ENCODE results near the gene STPG2. TPM values are rescaled to one million over a fixed set of nuclear protein-coding genes. Genes with fewer than 3 reads are reported as not detected.

Gene STPG2
- total RNA-seq, 1 experiment from 2014 or later: not detected

DNA sequence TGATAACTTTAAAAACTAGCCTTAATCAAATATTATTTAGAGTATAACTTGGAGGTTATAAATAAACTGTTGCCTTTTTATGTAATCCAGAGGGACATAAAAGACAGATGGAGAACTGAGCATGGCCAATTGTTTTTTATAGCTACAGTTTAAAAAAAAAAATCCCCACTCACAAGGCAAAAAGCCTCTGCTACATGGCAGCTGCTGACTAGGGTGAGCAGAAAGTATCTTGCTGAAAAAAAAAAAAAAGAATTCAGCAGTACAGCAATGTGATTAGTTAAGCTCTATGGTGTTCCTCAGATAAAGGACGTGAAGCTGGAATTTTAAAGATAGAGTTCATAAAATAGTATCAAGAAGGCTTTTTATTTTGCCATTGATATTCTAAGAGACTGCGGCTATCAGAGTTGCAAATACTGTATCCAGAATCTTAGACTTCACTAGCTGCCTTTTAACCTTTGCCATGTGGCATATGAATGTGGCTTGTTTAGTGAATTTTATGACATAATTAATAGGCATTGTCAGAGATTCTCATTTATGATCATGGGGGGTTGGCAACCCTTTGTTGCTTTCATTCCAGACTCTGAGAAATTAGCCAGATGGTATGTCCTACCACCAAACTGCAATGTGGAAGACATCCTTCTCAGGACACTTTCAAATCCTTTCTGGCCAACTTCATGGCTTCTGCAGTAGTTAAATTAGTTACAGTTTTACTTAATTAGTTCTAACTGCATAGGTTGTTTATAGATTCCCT, 498.0 kb downstream of the STPG2 start:
- Histone ChIP-seq H3K4me1 (ENCODE audit: control insufficient read depth, insufficient read depth, low read length) (no peaks in the 10 kb centered on the region), H3K27ac (ENCODE audit: low read length) (no peak overlapping the region), H3K27me3 (ENCODE audit: control insufficient read depth, insufficient read depth, low read length) (no peaks in the 10 kb centered on the region), H3K4me3 (ENCODE audit: low read depth in 2 of 2, low read length in 2 of 2) (no peak overlapping the region), H3K36me3 (ENCODE audit: control insufficient read depth, insufficient read depth, low read length) (no peaks in the 10 kb centered on the region), H3K9me3 (ENCODE audit: control insufficient read depth, insufficient read depth, low read depth, low read length) (no peaks in the 10 kb centered on the region)
- TF ChIP-seq POLR2AphosphoS5 (IDR thresholded peaks at IDR 0.05; ENCODE audit: low read depth, low read length) (no peak), TCF7L2 (IDR thresholded peaks at IDR 0.05; ENCODE audit: low read depth, low read length) (no peak)
- BruUV-seq (replicated peaks): no TSS peak
- in situ Hi-C loops (cut with HindIII; ENCODE audit: low pct_unique_long_range_greater_than_20kb, low sequenced_read_pairs): no loop called here
- ChIA-PET CTCF (interaction anchor here (0.6 kb wide), 1 partner anchor 371 kb away, joined by 6 read pairs; no protein-coding TSS in a partner anchor), POLR2A (no interaction called here)
- ATAC-seq: no peak
- no peak for DNase-seq (ENCODE audit: low read depth, low spot score)
- intact Hi-C loops (cut with micrococcal nuclease; ENCODE audit: unreplicated experiment): no loop called here

DNA sequence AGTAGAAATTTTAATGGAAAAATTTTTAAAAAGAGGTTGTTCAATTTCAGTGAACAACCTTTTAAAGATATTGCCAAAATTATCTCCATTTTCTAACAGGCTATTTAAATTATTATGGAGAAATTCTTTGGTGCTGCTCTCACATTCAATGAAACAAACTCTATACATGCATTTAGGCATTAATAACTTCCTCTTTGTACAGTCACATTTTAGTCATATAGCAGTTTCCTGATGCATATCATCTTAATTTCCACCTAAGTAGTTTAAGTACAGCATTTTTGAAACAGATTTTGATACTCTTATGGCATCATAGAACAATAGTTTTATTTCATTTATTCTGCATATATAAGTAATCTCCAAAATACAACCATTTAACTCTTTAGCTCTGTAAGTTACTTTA, 500.1 kb downstream of the STPG2 start:
- ATAC-seq: no peak
- no peak for DNase-seq (ENCODE audit: low read depth, low spot score)
- in situ Hi-C loops (cut with HindIII; ENCODE audit: low pct_unique_long_range_greater_than_20kb, low sequenced_read_pairs): no loop called here
- intact Hi-C loops (cut with micrococcal nuclease; ENCODE audit: unreplicated experiment): loop anchor here (1.0 kb wide), 1 partner anchor 18 kb away; no protein-coding TSS in a partner anchor
- POLR2A ChIA-PET: no interaction called here
- Histone ChIP-seq H3K27me3 (ENCODE audit: control insufficient read depth, insufficient read depth, low read length) (no peaks in the 10 kb centered on the region), H3K4me1 (ENCODE audit: control insufficient read depth, insufficient read depth, low read length) (no peaks in the 10 kb centered on the region), H3K27ac (ENCODE audit: low read length) (no peak overlapping the region), H3K36me3 (ENCODE audit: control insufficient read depth, insufficient read depth, low read length) (no peaks in the 10 kb centered on the region), H3K9me3 (ENCODE audit: control insufficient read depth, insufficient read depth, low read depth, low read length) (no peaks in the 10 kb centered on the region), H3K4me3 (ENCODE audit: low read depth in 2 of 2, low read length in 2 of 2) (no peak overlapping the region)
- CTCF ChIA-PET: no interaction called here
- BruUV-seq (replicated peaks): no TSS peak
- no peak for TF ChIP-seq TCF7L2 (IDR thresholded peaks at IDR 0.05; ENCODE audit: low read depth, low read length)
- TF ChIP-seq POLR2AphosphoS5 (IDR thresholded peaks at IDR 0.05; ENCODE audit: low read depth, low read length): no peak
- TF ChIP-seq, protein P1, sequence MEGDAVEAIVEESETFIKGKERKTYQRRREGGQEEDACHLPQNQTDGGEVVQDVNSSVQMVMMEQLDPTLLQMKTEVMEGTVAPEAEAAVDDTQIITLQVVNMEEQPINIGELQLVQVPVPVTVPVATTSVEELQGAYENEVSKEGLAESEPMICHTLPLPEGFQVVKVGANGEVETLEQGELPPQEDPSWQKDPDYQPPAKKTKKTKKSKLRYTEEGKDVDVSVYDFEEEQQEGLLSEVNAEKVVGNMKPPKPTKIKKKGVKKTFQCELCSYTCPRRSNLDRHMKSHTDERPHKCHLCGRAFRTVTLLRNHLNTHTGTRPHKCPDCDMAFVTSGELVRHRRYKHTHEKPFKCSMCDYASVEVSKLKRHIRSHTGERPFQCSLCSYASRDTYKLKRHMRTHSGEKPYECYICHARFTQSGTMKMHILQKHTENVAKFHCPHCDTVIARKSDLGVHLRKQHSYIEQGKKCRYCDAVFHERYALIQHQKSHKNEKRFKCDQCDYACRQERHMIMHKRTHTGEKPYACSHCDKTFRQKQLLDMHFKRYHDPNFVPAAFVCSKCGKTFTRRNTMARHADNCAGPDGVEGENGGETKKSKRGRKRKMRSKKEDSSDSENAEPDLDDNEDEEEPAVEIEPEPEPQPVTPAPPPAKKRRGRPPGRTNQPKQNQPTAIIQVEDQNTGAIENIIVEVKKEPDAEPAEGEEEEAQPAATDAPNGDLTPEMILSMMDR (IDR thresholded peaks at IDR 0.05): no peak
- TF ChIP-seq, protein P2, sequence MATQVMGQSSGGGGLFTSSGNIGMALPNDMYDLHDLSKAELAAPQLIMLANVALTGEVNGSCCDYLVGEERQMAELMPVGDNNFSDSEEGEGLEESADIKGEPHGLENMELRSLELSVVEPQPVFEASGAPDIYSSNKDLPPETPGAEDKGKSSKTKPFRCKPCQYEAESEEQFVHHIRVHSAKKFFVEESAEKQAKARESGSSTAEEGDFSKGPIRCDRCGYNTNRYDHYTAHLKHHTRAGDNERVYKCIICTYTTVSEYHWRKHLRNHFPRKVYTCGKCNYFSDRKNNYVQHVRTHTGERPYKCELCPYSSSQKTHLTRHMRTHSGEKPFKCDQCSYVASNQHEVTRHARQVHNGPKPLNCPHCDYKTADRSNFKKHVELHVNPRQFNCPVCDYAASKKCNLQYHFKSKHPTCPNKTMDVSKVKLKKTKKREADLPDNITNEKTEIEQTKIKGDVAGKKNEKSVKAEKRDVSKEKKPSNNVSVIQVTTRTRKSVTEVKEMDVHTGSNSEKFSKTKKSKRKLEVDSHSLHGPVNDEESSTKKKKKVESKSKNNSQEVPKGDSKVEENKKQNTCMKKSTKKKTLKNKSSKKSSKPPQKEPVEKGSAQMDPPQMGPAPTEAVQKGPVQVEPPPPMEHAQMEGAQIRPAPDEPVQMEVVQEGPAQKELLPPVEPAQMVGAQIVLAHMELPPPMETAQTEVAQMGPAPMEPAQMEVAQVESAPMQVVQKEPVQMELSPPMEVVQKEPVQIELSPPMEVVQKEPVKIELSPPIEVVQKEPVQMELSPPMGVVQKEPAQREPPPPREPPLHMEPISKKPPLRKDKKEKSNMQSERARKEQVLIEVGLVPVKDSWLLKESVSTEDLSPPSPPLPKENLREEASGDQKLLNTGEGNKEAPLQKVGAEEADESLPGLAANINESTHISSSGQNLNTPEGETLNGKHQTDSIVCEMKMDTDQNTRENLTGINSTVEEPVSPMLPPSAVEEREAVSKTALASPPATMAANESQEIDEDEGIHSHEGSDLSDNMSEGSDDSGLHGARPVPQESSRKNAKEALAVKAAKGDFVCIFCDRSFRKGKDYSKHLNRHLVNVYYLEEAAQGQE (IDR thresholded peaks at IDR 0.05; ENCODE audit: insufficient read depth in 1 of 2, low read depth in 2 of 2, low read length in 1 of 2): no peak
- TF ChIP-seq SIN3A (IDR thresholded peaks at IDR 0.05; ENCODE audit: borderline replicate concordance, insufficient read depth, low read depth, low read length): no peak

DNA sequence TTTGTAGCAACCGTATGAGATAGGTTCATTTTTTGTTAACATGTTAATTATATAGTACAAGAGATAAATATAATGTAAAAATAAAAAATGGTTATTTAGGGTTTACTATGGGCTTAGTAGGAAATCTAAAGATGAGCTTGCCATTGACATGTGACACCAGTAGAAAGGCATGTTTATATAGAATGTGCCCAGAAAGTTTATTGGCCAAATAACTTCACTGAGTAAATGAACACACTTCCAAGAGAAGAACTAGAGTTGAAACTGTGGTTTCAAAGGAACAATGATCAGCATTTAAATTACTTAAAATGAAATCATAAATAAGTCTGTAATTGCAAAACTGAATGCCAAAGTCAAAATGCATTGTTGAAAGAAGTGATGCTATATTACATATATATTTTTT, 503.3 kb downstream of the STPG2 start:
- TF ChIP-seq, protein P1 (IDR thresholded peaks at IDR 0.05): no peak
- TF ChIP-seq, protein P2 (IDR thresholded peaks at IDR 0.05; ENCODE audit: insufficient read depth in 1 of 2, low read depth in 2 of 2, low read length in 1 of 2): no peak
- TF ChIP-seq POLR2AphosphoS5 (IDR thresholded peaks at IDR 0.05; ENCODE audit: low read depth, low read length): no peak
- TF ChIP-seq TCF7L2 (IDR thresholded peaks at IDR 0.05; ENCODE audit: low read depth, low read length): no peak
- no peak for TF ChIP-seq SIN3A (IDR thresholded peaks at IDR 0.05; ENCODE audit: borderline replicate concordance, insufficient read depth, low read depth, low read length)
- no TSS peak for BruUV-seq (replicated peaks)
- no peaks in the 10 kb centered on the region for H3K9me3 ChIP-seq (ENCODE audit: control insufficient read depth, insufficient read depth, low read depth, low read length)
- H3K4me1 ChIP-seq (ENCODE audit: control insufficient read depth, insufficient read depth, low read length): no peaks in the 10 kb centered on the region
- no peak overlapping the region for H3K4me3 ChIP-seq (ENCODE audit: low read depth in 2 of 2, low read length in 2 of 2)
- DNase-seq (ENCODE audit: low read depth, low spot score): no peak
- intact Hi-C loops (cut with micrococcal nuclease; ENCODE audit: unreplicated experiment): no loop called here
- in situ Hi-C loops (cut with HindIII; ENCODE audit: low pct_unique_long_range_greater_than_20kb, low sequenced_read_pairs): no loop called here
- POLR2A ChIA-PET: interaction anchor here (0.6 to 0.7 kb wide), 2 partner anchors 71 to 601 kb away, joined by 3 read pairs; no protein-coding TSS in a partner anchor
- no peak for ATAC-seq
- CTCF ChIA-PET: no interaction called here
- H3K36me3 ChIP-seq (ENCODE audit: control insufficient read depth, insufficient read depth, low read length): no peaks in the 10 kb centered on the region
- H3K27me3 ChIP-seq (ENCODE audit: control insufficient read depth, insufficient read depth, low read length): no peaks in the 10 kb centered on the region
- no peak overlapping the region for H3K27ac ChIP-seq (ENCODE audit: low read length)

All from Panc1 (cell line).